T-helper 22 cell (primary cell): ENCODE results near the gene STAT5B.

Source experiments
- DNase-seq: peaks from one replicate; pipeline ENCODE4 v3.0.0-alpha.2; 2020; ENCODE audit warnings: low read depth

The STAT5B gene

DNA sequence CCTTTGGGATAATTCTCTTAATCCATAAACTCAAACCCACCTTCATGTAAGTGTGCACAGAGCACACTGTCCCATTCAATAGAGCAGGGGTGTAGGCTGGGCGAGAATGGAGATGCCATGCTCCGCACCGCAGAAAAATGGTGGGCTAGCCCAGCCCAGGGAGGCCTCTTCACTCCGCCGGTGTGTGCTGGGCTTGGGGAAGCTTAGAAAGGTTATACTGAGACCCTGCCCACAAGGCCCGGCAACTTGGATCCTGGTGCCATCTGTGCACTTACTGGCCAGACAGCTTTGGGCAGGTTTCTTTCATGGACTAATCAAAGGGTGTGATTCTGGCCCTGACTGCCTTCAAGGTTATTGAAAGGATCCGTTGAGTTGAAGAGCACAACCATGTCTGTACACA is 8.4 kb upstream of the STAT5B start:
- DNase-seq, result no peak

DNA sequence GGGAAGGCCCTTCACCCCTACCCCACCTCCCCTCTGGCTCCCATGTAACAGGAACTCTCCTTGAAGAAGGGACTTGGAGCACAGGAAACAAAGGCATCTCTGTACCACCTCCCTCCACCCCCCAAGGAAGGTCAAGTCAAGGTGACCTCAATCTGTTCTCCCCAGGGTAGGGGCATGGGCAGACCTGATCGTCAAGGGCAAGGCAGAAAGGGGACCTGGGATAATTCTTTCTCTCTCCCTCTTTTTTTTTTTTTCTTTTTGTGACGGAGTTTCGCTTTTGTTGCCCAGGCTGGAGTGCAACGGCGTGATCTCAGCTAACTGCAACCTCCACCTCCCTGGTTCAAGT is 7.8 kb upstream of the STAT5B start:
- no peak for DNase-seq

DNA sequence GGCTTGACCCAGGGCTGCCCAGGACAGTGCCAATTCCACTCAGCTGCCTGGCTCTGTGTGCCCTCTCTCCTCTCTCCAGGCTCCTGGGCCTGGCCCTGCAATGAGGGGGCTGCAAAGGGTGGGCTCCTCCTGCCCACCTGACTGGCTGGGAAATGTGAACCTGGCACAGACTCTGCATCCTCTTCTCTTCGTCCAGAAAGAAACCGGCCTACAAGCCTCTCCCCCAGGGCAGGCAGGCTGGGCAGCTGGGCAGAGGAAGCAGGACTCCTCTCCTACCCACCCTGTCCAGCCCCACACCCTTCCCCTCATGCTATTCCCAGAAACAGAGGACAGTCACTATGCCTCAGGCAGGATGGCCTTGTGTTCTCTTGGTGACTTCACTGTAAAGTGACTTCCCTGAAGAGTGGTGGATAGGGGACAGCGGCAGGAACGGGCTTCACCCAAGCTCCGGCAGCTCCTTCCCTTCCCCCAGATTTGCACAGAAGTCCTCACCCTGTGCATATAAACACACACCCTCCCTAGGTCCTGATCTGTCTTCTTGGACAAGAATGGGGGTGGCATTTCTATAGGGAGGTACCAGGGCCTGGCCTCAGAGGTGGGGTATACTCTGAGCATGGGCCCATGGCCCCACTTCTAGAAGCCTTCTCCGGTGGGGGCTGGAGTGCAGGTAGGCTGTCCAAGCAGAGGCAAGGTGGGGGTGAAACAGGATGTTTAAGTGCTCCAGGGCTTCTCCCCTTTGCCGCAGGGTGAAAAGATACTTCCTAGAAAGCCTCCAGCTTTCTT is 7.2 kb upstream of the STAT5B start:
- DNase-seq, result no peak

DNA sequence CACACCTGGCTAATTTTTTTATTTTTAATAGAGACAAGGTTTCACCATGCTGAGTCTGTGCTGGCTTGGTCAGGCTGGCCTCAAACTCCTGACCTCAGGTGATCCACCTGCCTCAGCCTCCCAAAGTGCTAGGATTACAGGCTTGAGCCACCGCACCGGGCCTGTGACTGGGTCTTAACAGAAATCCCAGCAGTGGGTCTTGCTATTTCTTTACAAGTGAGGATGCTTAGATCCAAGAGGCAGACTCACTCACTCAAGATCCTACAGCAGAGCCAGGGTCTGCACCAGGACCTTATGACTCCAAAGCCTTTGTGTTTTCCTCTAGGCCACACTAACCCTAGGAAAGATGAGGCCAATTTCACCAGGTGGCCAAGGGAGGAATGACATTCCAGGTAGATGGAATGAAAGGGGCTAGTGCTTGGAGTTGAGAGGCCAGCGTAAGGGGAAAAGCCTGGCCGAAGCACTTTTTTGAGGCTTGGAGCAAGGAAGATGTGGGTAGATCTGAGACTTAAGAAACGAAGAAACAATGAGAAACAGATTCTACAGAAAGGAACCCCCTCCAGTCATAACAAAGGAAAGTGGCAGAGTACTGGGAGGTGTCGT is 6.4 kb upstream of the STAT5B start:
- no peak for DNase-seq

DNA sequence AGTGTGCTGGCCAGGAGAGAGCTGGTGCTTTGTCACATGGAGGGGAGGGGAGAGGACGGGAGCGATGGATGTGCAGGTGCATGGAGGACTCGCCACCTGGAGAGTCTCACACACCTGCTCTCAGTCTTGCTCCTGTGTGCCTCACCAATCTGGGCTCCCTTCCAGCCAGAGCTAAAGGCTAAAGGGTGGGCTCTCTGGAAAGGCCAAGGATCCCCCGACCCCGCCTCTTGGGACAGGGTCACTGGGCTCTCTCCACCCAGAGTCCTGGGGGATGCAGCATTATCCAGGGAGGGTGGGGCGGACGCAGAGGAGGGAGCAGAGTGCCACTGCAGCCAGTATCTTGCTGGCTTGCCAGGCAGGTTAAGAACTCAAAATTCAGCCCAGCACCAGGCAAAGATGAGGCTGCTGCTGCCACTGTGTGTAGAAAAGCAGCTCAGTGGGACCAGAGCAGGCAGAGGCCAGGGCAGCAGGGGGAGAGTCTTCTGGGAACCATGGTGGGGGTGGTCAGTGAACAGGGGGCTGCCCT is 5.4 kb upstream of the STAT5B start:
- DNase-seq, result no peak

DNA sequence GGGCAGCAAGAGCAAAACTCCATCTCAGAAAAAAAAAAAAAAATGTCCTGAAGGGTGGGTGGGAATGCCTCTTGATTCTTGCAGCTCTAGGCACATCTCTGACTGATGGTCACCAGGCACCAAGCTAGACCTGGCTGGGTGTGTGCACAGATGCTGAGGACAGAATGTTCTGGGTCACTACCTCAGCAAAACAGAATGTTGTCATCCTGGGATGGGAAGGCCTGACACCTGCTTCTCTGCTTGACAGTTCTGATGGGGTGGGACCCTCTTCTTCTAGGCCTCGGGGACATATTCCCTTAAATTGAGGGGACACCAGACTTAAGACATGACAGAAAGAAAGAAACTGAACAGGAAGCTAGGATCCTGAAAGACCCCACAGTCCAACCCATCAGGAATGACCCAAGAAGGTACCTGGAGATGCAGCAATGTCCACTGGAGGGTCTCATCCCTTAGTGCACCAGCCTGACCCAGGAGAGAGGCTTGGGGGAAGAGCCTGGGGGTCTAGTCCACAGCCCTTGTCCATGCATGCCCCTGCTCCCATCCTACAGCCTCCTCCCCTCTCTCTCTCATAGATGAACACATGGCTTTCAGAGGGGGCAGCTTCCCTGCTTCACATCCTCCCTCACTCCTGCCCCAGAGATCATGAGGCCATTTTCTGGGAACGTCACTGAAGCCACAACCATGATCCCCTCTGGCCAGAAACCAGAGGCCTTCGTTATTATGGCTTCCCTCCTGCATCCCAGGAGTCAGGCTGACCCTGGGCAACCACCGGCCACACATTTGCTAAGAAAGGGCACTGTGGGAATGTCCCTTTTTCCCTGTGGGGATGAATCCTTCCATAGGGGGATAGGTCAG is 3.8 kb upstream of the STAT5B start:
- no peak for DNase-seq

DNA sequence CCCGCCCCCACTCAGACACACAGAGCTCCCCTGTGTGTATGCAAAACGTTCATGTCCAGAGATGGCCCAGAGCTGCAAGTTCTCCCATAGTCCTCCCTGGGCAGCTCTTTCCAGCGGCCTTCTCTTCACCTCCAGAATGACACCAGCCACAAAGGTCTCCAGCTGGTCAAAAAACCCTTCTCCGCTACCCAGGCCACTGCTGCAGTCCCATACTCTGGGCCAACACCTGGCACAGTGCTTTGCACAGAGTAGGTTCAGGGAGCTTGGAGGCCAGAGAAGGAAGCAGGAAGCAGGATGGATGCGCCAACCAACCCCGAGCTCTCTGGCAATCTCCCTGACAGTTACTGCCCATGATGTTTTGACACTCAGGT is 1.1 kb upstream of the STAT5B start:
- no peak for DNase-seq

DNA sequence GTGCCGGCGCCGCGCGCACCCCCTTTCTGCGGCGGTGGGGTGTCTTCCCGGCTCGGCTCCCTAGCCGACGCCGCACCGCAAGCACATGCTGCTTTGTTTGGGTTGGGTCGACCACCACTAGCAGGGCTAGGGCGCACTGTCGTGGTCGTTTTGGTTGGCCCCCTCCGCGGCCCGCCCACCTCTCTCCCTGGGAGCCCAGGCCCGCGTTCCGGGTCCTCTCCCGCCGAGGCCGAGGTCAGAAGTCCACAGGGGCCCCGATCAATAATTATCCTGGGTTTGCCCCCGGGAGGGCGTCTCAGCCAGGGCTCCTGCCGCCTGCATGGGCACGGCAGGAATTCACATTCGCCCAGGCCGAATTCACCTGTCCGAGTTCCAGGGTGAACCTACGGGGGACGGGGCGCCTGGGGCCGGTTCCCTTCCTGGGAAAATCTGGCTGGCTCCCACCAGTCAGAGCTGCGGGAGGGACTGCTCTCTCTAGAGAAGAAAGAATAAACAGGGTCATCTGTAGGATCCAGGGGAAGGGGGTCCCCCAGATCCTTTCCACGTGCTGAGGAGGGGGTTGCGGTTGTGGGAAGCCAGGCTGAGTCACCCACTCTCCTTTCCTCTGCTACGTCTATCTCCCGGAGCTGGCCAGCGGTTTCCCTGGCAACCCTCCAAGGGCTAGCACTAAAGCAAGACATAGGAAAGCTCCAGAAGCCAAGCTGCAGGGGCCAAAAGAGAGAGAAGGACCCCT is 584 bp upstream of the STAT5B start:
- DNase-seq, result peak; percentile 51

DNA sequence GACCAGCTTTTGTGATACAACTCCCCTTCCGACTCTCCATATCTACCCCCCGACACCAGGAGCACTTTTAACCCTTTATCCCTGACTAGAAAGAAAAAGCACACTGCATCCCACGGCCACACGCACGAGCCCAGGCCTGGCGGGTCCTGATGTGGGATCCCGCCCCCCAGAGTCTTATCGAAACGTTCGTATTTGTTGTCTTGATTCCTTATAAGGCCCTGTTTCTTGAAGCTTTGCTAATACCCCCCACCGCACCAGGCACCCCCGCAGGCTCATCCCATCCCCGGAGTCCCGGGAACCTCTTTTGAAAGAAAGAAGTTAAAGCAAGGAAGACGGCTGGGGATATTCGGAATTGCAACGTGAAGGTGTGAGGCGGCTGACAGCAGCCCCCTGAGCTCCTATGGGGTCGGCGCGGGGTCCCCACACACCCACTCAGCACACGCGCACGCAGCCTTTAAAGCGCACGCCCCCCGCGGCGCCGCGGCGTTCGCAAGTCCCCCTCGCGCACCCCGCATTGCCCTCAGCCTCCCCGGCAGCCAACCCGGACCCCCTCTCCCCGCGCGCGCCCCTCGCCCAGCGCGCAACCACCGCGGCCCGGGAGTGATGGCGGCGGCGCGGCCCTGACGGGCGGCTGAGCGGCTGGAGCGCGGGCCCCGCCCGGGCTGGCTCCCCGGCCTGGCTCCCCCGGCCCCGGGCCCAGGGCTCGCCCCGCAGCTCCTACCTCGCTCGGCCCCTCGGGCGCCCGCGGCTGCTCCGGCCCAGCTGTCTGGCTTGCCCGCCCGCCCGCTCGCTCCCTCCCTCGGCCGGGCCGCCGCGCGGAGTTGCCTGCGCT is 448 bp downstream of the STAT5B start:
- peak; percentile 23 for DNase-seq

DNA sequence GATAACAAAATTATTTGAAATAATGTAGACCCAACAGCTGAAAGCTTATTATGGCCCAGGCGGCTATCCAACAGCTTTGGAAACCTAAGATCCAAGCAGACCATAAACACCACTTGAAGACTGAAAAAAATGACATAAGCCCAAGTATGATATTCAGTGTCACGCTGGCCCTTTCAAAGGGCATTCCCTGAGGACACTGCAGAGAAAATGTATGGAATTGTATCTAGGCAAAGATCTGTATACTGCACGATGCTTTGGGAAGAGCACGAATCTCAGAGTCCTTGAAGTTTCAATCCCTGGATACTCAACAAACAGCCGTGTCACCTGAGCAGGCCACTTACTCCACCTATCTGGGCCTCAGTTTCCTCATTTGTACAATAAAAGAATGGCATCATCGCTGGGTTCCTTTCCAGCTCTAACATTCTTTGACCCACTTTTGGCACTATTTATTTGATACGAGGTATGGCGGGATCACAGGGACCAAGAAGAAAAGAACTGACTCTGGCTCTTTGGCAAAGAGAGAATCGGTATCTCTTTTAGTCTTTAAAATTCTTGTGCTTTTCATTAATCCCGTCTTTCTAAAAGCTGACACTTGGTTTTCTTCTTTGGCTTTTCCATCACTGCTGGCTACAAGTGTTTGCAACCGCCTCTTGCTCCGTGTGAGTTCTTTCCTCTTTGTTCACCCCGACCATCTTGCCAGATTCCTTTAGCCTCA is 1.2 kb downstream of the STAT5B start:
- DNase-seq, result no peak

DNA sequence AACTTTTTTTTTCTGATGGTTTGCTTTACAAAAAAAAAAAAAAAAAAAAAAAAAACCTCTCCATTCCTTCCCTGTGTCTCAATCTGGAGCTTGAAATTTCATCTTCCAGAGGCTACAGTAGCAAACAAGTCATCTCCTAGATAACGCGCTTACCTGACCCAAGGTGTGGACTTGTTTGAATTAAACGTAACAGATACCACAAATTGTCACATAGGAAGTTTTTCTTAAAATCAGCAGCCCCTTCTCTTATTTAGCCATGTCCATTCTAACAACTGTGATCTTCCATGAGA is 2.0 kb downstream of the STAT5B start:
- DNase-seq, result no peak

DNA sequence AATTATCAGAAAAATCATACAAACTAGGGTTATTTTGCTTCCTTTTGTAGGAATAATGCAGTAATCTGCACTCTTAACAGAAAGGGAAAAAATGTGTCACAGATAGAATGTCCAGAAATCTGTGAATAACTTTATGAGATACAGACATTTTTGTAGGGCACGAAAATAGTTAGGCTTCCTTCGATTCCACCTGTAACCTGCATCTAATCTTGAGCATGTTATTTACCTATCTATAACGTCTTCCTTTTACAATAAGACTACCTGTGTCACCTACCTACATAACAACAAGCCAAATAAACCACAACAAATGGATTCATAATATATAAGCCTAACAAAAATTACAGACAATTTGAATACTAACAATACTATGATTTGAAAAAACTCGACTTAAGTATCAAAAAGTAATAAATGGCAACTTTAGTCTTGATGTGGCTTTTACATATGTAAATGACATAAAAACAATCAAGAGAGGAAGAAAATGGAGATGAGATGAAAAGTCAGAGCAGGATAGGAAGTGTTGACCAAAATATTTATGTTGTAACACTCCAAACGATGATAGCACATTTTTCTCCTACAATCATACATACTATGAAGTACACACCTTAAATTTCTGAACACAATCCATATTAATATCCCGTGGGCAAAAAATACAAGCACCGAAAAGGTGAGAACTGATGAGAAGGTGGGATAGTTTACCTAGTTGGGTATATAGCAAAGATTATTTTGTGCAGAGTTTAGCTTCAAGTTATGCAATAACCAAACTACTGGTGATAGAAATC is 2.5 kb downstream of the STAT5B start:
- no peak for DNase-seq

DNA sequence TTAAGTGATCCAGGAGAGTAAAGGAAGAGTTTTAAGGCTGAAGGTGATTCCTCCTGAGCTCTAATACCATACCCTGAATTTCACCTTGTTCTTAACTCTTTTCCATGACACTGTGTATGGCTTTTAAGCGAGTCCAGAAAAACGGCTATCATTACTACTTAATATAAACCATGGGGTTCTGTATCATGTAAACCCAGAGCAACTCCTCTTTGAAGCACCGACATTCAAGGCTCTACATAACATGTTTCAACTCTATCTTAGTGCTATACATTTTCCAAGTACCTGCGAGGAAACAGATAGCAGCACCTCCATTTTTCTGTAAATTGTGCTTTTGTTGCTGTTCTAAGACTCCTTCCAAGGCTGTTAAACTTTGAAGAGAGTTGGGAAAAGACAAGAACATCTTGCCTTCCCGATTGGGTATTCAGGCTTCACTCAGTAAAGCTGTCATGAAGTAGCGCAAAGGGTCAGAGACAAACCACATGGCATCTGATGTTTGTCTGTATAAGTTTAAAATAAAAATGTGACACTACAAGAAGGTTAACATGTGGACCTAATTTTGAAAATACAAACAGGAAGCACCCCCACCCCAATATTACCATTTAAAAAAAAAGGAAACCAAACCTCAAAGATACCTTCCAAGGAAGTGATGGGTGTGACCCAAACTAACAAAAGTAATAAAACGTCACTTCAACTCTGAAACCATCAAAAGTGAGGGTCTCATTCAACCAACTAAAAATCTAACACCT is 3.9 kb downstream of the STAT5B start:
- no peak for DNase-seq

DNA sequence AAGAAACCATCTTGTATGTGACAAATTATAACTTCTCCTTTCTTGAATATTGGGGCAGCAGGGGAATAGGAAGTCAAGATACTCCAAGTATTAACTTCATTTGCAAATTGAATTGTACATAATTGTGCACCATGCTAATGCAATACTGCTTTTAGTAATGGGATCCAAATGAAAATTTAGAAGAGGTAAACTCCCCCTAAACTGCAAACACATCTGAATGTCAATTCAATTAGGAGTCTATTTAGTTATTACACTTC is 4.5 kb downstream of the STAT5B start:
- DNase-seq, result no peak

DNA sequence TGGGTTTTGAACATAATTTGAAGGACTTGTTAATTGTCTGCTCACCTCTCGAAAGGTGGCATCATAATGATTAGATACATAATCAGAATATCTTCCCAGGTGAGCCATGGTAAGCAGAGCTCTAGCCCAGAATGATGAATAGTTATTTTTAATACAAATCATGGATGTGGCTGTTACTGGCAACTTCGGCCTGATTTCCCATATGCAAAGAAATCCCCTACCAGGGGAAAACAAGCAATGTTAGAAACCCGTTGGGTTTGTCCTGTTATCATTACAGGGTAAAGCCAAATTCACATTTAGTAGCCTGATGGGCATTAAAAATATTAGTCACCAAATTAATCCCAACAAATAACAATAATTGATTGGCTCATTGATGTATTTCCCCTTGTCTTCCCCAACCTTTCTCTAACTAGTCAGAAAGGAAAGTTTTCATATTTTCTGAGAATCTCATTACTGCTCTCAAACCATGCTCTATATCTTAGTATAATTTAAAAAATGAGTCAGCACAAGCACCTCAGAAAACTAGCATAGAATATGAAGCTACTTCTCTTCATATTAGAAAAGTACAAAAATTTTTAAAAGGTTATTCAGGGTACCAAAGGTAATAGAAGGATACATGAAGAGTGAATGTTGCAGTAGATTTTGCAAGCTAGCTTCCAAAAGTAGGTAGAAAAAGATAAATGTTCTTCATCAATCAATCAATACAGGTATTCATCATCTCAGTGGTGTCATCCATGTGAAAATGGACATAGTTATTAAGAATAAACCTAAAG is 5.0 kb downstream of the STAT5B start:
- DNase-seq, result no peak

DNA sequence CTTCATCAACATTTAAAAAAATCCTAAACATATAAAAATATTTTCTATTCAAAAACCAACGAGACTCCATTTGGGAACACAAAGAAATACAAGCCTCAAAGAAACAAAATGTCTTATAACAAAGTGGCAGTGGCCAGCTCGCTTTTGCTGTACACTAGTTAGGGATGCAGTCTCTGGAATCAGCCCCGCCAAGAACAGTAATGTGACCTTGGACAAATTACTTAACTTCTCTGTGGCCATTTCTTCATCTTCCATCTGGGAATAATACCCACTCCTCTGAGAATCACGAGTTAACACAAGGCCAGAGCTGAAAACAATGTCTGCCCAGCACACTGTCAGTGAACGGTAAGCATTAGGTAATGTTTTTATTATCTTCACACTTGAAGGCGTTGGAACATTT is 5.6 kb downstream of the STAT5B start:
- no peak for DNase-seq

DNA sequence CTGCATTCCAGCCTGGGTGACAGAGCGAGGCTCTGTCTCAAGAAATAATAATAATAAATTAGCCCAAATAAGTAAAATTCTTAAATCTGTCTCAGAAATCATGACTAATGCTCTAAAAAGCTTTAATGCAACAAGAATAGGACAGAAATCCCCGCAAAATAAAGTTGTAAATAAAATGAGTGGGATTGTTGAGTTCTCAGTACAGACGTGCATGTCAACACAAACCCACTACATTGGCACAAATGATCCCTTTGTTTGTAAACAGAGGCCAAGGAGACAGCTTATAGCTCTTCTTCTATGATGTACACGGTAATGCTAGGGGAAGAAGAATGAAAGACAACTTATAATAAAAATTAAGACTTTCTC is 6.0 kb downstream of the STAT5B start:
- DNase-seq, result no peak

DNA sequence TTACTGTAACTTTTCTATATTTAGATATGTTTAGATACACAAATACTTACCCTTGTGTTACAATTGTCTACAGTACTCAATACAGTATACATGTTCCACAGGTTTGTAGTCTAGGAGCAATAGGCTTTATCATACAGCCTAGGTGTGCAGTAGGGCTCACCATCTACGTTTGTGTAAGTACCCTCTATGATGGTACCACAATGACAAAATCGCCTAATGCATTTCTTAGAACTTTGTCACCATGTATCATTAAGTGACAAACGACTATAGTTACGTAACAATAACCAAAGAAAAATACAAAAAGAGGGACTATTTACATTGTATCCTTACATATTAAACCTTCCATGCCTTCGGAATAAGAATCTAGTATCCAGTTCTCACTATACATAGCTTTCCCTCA is 8.0 kb downstream of the STAT5B start:
- no peak for DNase-seq
